Islet precursor cell (in vitro differentiated cells): ENCODE data around the gene DIP2C.
"Not testable (repeated sequence)": the region's sequence is repeated elsewhere in the genome, so short reads cannot be mapped to it uniquely, and the experiment has no call there.

Experiments
- DNase-seq: peaks from one replicate; pipeline ENCODE4 v3.0.0-alpha.2; 2018

Gene DIP2C

DNA sequence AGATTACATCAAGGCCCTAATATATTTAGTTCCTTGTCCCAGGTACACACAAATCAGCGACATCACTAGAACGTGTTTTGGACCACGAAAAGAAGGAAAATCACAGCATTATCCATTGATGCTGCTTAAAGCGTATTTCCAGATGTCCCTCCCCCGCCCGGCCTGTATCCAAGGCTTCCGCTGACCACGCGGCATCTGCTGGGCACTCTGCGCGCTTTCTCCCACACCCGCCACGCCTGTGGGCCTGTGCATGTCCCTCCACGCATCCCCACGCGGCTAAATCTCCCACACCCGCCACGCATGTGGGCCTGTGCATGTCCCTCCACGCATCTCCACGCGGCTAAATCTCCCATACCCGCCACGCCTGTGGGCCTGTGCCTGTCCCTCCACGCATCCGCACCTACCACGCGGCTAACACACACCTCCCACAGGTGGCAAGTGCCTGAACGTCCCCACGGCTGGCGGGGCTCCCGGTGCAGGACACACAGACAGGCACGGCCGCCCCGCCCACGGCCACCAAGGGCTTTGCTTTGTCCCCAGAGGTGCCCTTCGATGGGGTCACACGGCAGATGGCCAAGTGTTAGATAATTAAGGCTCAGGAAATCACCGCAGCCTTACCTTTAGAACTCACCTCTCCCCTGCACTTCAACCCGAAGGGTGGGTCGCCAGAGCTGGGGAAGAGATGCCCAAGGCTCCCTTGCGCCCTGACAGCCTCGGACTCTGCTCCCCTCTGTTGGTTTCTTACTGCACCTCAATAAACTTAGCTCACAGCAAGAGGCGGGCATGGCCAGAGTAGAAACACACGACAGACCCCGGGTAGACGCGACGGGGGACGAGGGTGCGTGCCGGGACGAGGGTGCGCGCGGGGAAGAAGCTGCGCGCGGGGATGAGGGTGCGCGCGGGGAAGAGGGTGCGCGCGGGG is 49.5 kb downstream of the DIP2C start:
- DNase-seq, result no peak

- DNase-seq, result no peak
Measured at GRCh38 chr10:639001-639750, 50.3 kb downstream of the DIP2C start.

DNA sequence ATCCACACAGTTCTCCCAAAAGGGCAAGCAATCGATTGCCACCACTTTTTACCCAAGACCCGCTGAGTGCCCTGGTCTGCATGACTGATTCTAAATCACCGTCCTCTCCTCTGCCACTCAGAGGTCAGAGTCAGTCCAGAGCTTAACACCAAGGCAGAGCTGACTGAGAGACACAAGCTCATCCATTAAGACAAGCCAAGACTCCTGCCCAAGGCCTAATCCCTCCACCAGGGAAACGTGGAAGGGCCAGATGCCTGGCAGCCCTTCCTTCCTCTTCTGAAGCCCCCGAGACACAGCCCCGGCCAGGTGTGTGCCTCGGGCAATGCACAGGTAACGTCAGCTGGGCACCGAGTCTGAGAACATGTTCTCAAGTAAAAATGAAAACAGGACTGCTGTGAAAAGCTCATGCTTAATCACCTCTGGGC is 51.7 kb downstream of the DIP2C start:
- no peak for DNase-seq

- DNase-seq, result no peak
Measured at GRCh38 chr10:637221-637620, 52.2 kb downstream of the DIP2C start.

GRCh38 chr10:636769-637168 is 52.7 kb downstream of the DIP2C start:
- DNase-seq, result no peak

- DNase-seq, result no peak
Measured at GRCh38 chr10:636016-636730, 53.3 kb downstream of the DIP2C start.

- no peak for DNase-seq
Measured at GRCh38 chr10:635088-635861, 54.2 kb downstream of the DIP2C start.

GRCh38 chr10:634256-634655 is 55.2 kb downstream of the DIP2C start:
- no peak for DNase-seq

DNA sequence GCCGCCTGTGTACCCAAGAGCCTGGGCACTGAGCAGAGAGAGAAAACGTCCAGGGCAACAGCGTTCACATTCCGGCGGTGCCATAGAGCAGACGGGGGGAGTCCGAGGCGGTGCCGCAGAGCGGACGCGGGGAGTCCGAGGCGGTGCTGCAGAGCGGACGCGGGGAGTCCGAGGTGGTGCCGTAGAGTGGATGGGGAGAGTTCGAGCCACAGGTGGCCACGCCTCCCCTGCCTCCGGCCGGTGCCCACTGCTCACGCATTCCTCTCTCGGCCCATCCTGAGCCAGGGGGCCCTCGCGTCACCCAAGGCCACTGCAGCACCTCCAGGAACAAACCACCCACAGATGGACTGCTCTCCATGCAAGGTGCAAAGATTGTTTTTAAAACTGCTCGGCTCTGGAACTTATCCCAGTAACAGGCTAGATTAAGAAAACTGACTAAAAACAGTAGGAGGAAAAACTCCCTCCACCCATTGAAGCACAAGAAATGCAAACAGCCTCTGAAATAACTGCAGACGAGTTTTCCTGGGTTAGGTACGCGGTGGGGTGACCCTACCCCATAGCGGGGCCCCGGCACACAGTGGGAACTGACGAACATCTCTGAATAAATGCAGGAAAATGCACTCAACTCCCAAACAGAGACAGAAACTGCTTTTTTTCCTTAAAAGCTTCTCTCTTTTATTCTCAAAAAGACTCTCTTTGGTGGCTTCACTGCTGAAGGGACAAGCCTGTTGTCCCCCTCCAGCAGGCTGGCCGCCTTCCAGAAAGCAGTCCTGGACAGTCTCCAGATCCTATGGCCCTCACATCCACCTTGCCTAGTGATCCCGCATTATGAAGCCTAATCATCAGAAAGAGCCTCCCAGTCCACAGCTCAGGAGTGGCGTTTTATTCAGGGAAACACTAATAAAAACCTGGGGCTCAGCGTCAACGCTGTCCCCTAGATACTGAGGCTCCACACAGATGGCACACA is 55.9 kb downstream of the DIP2C start:
- DNase-seq, result no peak

GRCh38 chr10:632807-633177 is 56.7 kb downstream of the DIP2C start:
- not testable (repeated sequence) for DNase-seq

DNA sequence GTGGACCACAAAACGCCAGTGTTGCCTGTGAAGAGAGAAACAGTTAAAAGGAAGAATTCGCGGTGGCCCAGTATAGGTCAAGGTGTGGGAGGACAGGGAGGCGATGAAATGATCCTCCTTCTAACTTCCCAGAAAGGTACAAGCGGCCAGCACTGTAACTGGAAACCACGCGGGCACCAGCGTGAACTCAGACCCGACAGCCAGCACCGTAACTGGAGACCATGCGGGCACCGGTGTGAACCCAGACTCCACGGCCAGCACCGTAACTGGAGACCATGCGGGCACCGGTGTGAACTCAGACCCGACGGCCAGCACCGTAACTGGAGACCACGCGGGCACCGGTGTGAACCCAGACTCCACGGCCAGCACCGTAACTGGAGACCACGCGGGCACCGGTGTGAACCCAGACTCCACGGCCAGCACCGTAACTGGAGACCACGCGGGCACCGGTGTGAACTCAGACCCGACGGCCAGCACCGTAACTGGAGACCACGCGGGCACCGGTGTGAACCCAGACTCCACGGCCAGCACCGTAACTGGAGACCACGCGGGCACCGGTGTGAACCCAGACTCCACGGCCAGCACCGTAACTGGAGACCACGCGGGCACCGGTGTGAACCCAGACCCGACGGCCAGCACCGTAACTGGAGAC is 57.2 kb downstream of the DIP2C start:
- DNase-seq, result not testable (repeated sequence)

GRCh38 chr10:631266-631665 is 58.2 kb downstream of the DIP2C start:
- no peak for DNase-seq

- DNase-seq, result no peak
Measured at GRCh38 chr10:630581-631073, 58.8 kb downstream of the DIP2C start.

DNA sequence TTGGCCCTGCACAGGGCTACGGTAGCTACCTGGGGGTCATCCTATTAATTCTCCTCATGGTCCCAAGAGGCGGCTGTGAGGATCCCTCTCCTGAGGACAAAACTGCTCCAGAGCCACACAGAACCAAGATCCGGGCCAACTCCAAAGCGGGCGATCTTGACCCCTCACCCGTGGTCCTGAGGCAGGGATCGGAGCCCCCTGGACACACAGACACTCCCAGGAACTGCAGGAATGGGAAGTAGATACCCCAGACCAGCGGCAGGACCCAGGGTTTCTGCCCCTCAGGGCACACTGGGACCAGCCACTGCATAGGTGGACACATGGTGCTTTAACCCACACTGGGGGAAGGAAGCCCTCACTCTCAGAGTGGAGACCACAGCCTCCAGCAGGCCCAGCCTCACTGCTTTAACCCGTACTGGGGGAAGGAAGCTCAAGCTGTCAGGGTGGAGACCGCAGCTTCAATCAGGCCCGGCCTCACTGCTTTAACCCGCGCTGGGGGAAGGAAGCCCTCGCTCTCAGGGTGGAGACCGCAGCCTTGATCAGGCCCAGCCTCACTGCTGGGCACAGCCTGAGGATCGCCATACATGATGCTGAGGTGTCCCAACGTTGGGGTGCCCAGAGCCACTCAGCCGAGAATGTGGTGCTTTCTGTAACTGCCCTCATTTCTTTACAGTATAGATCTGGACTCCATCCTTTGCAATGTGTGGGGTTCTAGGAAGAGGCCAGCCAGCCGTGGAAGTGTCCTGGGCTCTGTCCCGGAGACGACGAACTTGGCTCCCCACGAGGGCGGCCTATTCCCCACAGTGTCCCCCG is 60.1 kb downstream of the DIP2C start:
- no peak for DNase-seq

DNA sequence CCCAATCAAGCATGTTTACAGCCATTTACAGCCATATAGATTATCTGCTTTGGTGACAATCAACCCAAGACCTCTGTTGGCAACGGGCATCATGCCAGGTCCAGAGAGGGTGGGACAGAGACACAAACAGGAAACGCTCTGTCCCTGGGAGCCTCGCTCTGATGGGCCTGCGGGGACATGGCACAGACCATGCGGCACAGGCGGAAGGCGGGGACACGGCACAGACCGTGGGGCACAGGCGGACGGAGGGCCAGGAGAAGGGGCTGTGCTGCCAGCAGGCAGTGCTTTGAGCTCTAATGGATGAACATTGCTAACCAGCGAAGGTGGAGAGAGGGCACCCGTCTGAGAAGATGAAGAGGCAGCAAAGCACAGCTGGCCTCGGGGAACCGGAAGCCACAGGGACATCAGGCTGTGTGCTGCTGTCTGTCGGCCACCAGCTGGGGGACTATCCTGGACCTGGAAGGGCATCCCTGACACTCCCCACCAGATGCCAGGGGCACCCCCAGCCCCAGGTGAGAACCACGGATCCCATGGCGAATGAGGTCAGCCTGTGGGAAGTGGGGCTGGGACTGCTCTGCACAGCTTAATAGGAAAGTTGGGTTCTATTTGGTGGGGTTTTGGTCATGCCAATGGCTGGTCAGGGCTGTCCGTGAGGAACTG is 61.0 kb downstream of the DIP2C start:
- no peak for DNase-seq

DNA sequence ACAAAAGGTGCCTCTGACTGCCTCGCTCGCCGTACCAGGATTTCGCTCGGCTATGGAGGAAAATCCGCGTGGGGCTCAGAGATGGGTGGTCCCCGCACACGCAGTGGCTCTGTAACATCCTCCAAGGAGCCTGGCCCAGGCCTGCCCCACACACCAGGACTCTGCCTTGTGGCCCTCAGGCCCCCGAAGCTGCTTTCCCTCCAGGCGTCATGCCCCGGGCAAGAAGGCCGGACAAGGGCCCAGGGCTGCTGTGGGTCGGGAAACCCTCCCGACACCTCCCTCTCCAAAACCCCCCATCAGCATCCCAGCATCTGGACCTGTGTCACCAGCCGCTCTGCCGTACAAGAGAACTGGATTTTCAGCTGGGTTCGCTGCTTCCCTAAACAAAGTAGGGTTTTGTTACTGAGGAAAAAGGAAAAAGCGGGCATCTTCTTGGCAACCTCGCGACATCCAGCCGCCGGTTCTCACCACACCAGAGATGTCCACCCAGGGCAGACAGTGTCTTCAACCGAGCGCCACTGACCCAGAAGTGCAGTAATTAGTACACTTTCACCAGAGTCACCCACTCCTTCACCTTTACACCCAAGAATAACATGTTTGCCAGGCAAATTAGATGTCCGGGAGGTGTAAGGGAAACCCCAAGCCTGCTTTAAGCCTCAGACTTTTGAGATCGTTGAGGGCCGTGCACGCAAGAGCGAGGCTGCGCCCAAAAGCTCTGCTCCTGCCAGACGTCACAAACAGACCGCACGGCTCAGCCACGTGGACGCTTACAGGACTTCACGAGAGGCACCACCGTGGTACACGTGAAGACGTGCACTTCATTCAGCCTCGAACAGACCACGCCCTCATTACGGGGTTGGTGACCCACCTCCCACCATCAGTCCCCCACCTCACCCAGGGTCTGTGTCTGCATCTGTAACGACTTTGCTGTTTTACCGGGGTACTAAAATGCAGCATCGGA is 62.2 kb downstream of the DIP2C start:
- DNase-seq, result no peak

DNA sequence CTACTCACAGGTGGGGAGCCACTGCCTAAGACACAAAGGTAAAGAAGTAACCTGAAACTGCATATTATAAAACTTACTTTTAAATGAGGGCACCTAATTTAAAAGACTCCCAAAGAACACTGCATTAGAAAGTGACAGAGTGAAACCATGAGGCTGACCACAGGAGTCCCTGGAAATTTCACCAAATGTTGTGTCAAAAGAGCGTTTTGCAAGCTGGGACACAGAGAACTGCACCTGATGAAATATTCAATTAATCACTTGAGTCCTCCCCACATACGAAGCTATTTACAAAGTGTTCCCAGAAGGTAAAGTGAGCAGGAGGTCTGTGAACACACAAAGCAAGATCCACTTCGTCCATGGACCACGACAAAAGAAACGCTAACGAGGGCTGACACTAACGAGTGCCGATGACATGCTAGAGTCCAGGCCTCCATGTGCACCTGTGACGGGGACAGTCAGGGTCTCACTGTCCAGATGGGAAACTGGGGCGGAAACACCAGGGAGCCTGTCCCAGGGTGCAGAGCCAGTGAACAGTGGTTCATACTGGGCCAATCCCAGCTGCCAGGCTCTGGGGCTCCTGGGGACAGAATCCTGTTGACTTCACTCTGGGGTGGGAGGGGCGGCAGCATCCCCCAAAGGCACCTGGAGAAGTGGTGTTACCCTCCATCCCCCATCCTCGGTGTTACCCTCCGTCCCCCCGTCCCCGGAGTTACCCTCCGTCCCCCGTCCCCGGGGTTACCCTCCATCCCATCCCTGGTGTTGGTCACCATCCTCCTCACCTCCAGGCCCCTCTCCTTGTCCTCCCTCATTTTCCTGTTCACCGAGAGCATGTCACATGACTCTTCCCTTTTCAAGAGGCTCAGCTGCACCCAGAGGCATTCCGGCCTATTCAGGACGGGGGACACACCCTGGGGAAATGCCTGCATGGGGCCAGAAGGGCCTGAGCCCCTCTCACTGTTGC is 63.4 kb downstream of the DIP2C start:
- DNase-seq, result no peak
